Fibroblast of lung (primary cell): ENCODE measurements around the gene RBP4. TPM values are rescaled to one million over a fixed set of nuclear protein-coding genes. Genes with fewer than 3 reads are reported as not detected.

Source experiments
- DNase-seq, 2 donors: peaks; one replicate each; pipeline versions ENCODE4 v3.0.0 to v3.0.0-alpha.2; 2010; ENCODE audit warnings: low read depth in 2 of 2
- H2AFZ ChIP-seq: 2 replicates; pipeline ENCODE4 v1.5.1; 2012; ENCODE audit warnings: low read length, control low read depth, inconsistent platforms
- H3K27ac ChIP-seq: 2 replicates; pipeline ENCODE4 v1.5.1; 2011; ENCODE audit warnings: low read length, control low read depth; ENCODE audit not compliant: insufficient read depth
- H3K27me3 ChIP-seq: 2 replicates; pipeline ENCODE4 v1.5.1; 2011; ENCODE audit warnings: mild to moderate bottlenecking, low read length; ENCODE audit not compliant: control insufficient read depth, insufficient read depth
- H3K36me3 ChIP-seq: 2 replicates; pipeline ENCODE4 v1.5.1; 2011; ENCODE audit warnings: low read length; ENCODE audit not compliant: control insufficient read depth, insufficient read depth
- H3K4me1 ChIP-seq: 2 replicates; pipeline ENCODE4 v1.5.1; 2011; ENCODE audit warnings: low read length; ENCODE audit not compliant: control insufficient read depth, insufficient read depth; ENCODE audit errors: extremely low read depth
- H3K4me2 ChIP-seq: 2 replicates; pipeline ENCODE4 v1.5.1; 2011; ENCODE audit warnings: low read length, control low read depth; ENCODE audit not compliant: insufficient read depth; ENCODE audit errors: extremely low read depth
- H3K4me3 ChIP-seq, 4 experiments: fragments of 200-600 bp in 1 of 4; sonication (generic) in 1 of 4; replicated peaks in 1 of 4; 2 replicates each; pipeline ENCODE4 v1.5.1; 2011 to 2016; ENCODE audit warnings: low read length in 4 of 4, low read depth in 3 of 4, mild to moderate bottlenecking in 3 of 4, control low read depth in 2 of 4, inconsistent platforms in 1 of 4, mixed read lengths in 1 of 4; ENCODE audit not compliant: insufficient read depth in 1 of 4; ENCODE audit errors: control extremely low read depth in 1 of 4
- H3K79me2 ChIP-seq: 2 replicates; pipeline ENCODE4 v1.5.1; 2012; ENCODE audit warnings: mild to moderate bottlenecking, low read length, inconsistent platforms; ENCODE audit not compliant: control insufficient read depth, insufficient read depth
- H3K9ac ChIP-seq: 2 replicates; pipeline ENCODE4 v1.5.1; 2011; ENCODE audit warnings: mild to moderate bottlenecking, low read length, control low read depth; ENCODE audit not compliant: insufficient read depth
- H3K9me3 ChIP-seq: 2 replicates; pipeline ENCODE4 v1.5.1; 2012; ENCODE audit warnings: low read depth, low read length; ENCODE audit not compliant: control insufficient read depth, insufficient read depth
- H4K20me1 ChIP-seq: 2 replicates; pipeline ENCODE4 v1.5.1; 2011; ENCODE audit warnings: low read length; ENCODE audit not compliant: control insufficient read depth, insufficient read depth; ENCODE audit errors: extremely low read depth
- EZH2 ChIP-seq: IDR thresholded peaks from 2 replicates; pipeline ENCODE4 v1.5.1; 2012; ENCODE audit warnings: low read length, control low read depth, mild to moderate bottlenecking; ENCODE audit errors: missing control alignments
- polyA minus RNA-seq: library from RNA; depleted of rRNA, polyadenylated mRNA; stranded (reverse); fragments of >200 nt; gene quantifications from 2 replicates; pipeline ENCODE4 v1.2.3, GENCODE V29; 2011; ENCODE audit warnings: low replicate concordance
- polyA plus RNA-seq, 2 donors: library from polyadenylated mRNA; depleted of rRNA in 1 of 2; stranded (reverse) in 1 of 2; unstranded in 1 of 2; fragments of >200 nt; gene quantifications; 2 replicates each; pipeline ENCODE4 v1.2.1, GENCODE V29; 2011 to 2012; ENCODE audit warnings: missing spikeins in 1 of 2
- total RNA-seq: library from RNA; depleted of rRNA; stranded (reverse); fragments of >200 nt; gene quantifications from 2 replicates; pipeline ENCODE4 v1.2.1, GENCODE V29; 2014
- TF ChIP-seq, protein P1 (sequence below), 2 donors: IDR thresholded peaks in 1 of 2; conservative IDR thresholded peaks in 1 of 2; 1 replicate in 1 of 2; 2 replicates in 1 of 2; pipeline ENCODE4 v1.5.1; 2011 to 2012; ENCODE audit warnings: low read length in 2 of 2, control low read depth in 1 of 2, inconsistent platforms in 1 of 2, low read depth in 1 of 2, mild to moderate bottlenecking in 1 of 2

Gene RBP4
- total RNA-seq (not detected in 2 replicates), polyA plus RNA-seq (0.28 TPM in 1 of 2 replicates, not detected in the other), polyA minus RNA-seq (not detected in 2 replicates)
- 0.33 TPM in 1 of 2 replicates, not detected in the other for polyA plus RNA-seq (2012)

DNA sequence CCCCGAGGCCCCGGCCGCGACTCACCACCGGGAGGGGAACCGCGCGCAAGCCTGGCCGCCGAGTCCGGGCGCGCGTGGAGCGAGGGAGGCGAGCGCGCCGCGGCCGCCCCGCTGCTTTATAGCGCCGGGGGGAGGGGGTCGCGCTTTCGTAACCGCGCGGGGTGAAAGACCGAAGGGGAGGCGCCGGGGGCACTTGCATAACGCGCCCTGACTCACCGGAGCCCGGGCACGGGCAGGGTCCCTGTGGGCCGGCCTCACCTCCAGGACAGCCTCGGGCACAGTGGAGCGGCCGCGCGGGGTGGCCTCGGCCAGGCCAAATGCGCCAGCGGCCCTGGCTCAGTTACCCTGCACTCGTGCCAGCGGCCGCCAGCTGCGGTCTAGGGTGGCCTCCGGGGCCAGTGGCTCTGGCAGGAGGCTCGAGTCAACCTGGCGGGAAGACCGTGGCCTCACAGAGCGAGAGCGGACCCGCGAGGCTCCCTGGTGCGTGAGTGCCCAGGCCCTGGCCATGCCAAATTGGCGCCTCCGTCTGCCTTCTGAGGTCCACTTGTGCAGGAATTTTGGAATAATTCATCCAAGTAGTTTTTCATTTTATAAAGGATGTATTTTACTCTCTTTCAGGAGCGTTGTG, at the start of gene RBP4:
Gene RBP4 (minus strand): TSS at position 90 of the 628 bp plus-strand sequence. CDS start 207 bp downstream, outside the sequence.
- peak in 1 of 2 donors; percentile 13 for DNase-seq
- Histone ChIP-seq H3K9ac (no peak within 1 kb of the TSS), H3K4me3 (peak within 1 kb of the TSS in 1 of 4 experiments; percentile 16), H3K79me2 (no peaks in the 10 kb centered on the region), H3K9me3 (no peaks in the 10 kb centered on the region), H3K27me3 (peaks cover 32% of the 10 kb centered on the region), H3K36me3 (no peaks in the 10 kb centered on the region), H3K4me1 (no peaks in the 10 kb centered on the region), H2AFZ (no peak within 1 kb of the TSS), H3K4me2 (no peak within 1 kb of the TSS), H3K27ac (no peak within 1 kb of the TSS), H4K20me1 (no peaks in the 10 kb centered on the region)
- TF ChIP-seq, protein P1, sequence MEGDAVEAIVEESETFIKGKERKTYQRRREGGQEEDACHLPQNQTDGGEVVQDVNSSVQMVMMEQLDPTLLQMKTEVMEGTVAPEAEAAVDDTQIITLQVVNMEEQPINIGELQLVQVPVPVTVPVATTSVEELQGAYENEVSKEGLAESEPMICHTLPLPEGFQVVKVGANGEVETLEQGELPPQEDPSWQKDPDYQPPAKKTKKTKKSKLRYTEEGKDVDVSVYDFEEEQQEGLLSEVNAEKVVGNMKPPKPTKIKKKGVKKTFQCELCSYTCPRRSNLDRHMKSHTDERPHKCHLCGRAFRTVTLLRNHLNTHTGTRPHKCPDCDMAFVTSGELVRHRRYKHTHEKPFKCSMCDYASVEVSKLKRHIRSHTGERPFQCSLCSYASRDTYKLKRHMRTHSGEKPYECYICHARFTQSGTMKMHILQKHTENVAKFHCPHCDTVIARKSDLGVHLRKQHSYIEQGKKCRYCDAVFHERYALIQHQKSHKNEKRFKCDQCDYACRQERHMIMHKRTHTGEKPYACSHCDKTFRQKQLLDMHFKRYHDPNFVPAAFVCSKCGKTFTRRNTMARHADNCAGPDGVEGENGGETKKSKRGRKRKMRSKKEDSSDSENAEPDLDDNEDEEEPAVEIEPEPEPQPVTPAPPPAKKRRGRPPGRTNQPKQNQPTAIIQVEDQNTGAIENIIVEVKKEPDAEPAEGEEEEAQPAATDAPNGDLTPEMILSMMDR (conservative IDR thresholded peaks at IDR 0.05 in 1 of 2, IDR thresholded peaks at IDR 0.05 in 1 of 2; ENCODE audit: low read depth in 1 of 2, low read length in 2 of 2), result no peak
- peak; percentile 27 for TF ChIP-seq EZH2

DNA sequence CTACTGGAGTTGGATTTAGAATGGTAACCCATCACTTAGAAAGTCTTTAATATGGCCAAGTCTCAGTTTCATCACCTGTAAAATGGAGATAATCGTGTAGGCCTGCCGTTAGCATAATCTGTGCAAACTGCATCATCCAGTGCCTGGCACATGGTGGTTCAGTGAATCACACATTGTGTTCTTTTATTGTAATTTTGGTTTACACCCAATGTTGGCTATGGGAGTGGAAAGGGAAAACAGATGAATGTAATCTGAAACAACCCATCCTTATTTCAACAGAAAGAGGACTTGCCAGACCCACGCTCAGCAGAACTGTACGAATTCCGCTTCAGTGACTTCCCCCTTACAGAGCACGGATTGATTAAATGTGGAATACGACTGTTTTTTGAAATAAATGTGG, 38.8 kb upstream of the RBP4 start:
- H4K20me1 ChIP-seq, result no peaks in the 10 kb centered on the region
- no peak overlapping the region for H3K4me2 ChIP-seq
- no peak for TF ChIP-seq EZH2
- TF ChIP-seq, protein P1 (conservative IDR thresholded peaks at IDR 0.05 in 1 of 2, IDR thresholded peaks at IDR 0.05 in 1 of 2; ENCODE audit: low read depth in 1 of 2, low read length in 2 of 2), result no peak
- no peak overlapping the region for H3K9ac ChIP-seq
- H3K27ac ChIP-seq, result no peak overlapping the region
- no peaks in the 10 kb centered on the region for H3K27me3 ChIP-seq
- H3K79me2 ChIP-seq, result no peaks in the 10 kb centered on the region
- H2AFZ ChIP-seq, result no peak overlapping the region
- H3K9me3 ChIP-seq, result no peaks in the 10 kb centered on the region
- no peaks in the 10 kb centered on the region for H3K4me1 ChIP-seq
- DNase-seq, result no peak
- no peak overlapping the region for H3K4me3 ChIP-seq
- H3K36me3 ChIP-seq, result no peaks in the 10 kb centered on the region

- no peaks in the 10 kb centered on the region for H3K4me1 ChIP-seq
- no peak for TF ChIP-seq EZH2
- TF ChIP-seq, protein P1 (conservative IDR thresholded peaks at IDR 0.05 in 1 of 2, IDR thresholded peaks at IDR 0.05 in 1 of 2; ENCODE audit: low read depth in 1 of 2, low read length in 2 of 2), result no peak
Observed at GRCh38 chr10:93630625-93631557, 29.9 kb upstream of the RBP4 start.

More at GRCh38 chr10:93630625-93631557, 29.9 kb upstream of the RBP4 start:
- Histone ChIP-seq H3K9ac (no peak overlapping the region), H2AFZ (no peak overlapping the region), H3K4me3 (no peak overlapping the region), H3K36me3 (no peaks in the 10 kb centered on the region), H3K27me3 (no peaks in the 10 kb centered on the region), H3K4me2 (no peak overlapping the region), H3K79me2 (no peaks in the 10 kb centered on the region), H3K27ac (no peak overlapping the region), H4K20me1 (no peaks in the 10 kb centered on the region), H3K9me3 (no peaks in the 10 kb centered on the region)
- DNase-seq, result no peak
